Inflammatory macrophage treated with lipopolysaccharide for 4 hours (primary cell): ENCODE measurements around the gene SHC3.
A peak's percentile ranks its signal among the peaks of the same experiment; 100 is the strongest.
"Not testable (repeated sequence)": the region's sequence is repeated elsewhere in the genome, so short reads cannot be mapped to it uniquely, and the experiment has no call there.

ENCODE experiments used
- DNase-seq: peaks from one replicate; pipeline ENCODE4 v3.0.0-alpha.2; 2020

Gene SHC3, protein sequence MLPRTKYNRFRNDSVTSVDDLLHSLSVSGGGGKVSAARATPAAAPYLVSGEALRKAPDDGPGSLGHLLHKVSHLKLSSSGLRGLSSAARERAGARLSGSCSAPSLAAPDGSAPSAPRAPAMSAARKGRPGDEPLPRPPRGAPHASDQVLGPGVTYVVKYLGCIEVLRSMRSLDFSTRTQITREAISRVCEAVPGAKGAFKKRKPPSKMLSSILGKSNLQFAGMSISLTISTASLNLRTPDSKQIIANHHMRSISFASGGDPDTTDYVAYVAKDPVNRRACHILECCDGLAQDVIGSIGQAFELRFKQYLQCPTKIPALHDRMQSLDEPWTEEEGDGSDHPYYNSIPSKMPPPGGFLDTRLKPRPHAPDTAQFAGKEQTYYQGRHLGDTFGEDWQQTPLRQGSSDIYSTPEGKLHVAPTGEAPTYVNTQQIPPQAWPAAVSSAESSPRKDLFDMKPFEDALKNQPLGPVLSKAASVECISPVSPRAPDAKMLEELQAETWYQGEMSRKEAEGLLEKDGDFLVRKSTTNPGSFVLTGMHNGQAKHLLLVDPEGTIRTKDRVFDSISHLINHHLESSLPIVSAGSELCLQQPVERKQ

DNA sequence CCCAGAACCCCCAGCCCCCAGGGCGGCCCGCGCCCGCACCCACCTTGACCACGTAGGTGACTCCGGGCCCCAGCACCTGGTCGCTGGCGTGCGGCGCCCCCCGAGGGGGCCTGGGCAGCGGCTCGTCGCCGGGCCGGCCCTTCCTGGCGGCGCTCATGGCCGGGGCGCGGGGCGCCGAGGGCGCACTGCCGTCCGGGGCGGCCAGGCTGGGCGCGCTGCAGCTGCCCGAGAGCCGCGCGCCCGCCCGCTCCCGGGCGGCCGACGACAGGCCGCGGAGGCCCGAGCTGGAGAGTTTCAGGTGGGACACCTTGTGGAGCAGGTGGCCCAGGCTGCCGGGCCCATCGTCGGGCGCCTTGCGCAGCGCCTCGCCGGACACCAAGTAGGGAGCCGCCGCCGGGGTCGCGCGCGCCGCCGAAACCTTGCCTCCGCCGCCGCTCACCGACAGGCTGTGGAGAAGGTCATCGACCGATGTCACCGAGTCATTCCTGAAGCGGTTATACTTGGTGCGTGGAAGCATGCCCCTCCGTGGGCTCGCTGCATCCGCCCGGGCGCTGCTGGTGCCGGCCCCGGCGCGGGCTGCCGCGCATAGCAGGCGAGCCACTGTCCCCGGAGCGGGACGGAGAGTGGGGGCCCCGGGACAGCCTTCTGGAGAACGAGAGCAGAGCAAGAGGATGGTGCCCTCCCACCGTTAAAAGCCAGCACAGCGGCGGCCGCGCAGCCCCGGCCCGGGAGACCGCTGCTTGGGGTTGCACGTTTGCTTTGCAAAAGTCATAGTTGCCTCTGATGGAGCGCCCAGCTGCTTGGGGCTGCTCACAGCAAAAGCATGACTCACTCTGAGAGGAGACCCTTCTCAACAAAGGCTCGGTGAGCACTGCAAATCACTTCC is at the start of gene SHC3:
Gene SHC3 (minus strand): TSS at position 875 of the 886 bp plus-strand sequence. CDS start 358 bp downstream, at position 517.
- DNase-seq = no peak

DNA sequence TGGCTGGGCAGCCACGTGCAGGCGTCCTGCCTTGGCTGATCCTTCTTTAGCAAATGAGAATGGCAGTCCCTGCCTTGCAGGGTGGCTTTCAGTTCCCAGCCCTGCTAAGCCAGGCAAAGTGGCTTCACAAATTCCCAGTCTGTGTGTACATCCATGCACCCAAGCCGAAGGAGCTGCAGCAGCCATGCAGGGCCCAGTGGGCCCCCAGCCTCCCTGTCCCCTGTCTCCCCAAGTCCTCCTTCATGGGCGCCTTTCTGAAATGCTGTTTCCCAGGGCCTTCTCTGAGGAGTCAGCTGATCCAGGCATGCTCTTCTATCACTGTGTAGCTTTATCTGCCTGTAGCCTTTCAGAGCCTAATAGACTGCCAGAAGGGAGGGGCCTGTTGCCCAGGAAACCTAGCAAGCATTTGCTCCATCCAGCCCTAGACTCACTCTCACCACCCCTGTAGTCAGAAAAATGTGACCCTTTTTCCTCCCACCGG is 47.4 kb upstream of the SHC3 start:
- DNase-seq = no peak

DNA sequence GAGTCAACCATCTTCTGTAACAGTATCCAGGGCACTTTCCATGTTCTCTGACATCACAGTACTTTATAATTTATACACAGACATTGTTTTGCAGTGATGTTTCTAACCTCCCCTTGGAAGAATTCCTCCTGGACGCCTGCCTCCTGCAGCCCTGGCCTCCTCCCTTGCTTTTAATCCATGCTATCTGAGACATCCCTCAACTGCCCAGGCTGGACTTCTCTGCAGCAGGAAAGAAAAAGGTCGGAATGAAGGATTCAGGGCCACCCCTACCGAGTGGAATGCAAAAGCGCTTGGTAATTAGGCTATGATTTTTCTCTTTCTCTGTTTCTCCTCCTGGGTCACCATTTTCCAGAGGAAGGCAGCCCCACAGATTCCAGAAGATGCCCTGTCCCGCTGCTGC is 47.0 kb upstream of the SHC3 start:
- no peak for DNase-seq

DNA sequence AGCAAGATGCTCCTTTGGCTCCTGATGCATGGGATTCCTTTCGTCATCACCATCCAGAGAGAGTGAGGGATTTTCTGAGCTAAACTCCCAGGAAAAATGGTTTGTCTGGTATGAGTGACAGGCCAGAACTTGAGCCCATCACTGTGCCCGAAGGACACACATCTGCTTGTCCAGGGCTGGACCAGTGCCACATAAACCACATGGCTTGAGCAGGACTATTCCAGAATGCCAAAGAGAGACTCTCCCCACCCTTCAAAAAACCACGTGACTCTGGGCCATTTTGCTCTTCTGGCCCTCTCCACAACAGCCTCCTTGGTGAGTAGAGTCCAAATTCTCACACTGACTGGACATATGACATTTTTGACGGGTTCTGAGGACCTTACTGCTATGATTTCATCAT is 46.4 kb upstream of the SHC3 start:
- DNase-seq = no peak

DNA sequence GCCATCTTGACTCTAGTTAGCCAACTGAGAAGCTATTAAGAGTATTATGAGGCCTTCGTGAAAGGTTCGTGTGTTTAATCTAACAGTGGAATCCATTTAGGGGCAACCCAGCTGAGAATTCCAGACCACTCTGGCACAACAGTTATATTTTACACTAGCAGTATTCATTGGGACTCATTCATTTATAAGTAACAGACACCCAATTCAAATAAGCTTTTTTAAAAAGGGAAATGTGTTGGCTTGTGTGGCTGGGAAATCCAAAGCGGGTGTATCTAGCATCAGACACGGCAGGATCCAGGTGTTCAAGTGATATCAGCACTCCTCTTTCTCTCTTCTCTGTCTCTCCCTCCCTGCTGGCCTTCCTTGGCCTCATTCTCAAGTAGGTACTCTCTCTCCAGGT is 46.0 kb upstream of the SHC3 start:
- no peak for DNase-seq

DNA sequence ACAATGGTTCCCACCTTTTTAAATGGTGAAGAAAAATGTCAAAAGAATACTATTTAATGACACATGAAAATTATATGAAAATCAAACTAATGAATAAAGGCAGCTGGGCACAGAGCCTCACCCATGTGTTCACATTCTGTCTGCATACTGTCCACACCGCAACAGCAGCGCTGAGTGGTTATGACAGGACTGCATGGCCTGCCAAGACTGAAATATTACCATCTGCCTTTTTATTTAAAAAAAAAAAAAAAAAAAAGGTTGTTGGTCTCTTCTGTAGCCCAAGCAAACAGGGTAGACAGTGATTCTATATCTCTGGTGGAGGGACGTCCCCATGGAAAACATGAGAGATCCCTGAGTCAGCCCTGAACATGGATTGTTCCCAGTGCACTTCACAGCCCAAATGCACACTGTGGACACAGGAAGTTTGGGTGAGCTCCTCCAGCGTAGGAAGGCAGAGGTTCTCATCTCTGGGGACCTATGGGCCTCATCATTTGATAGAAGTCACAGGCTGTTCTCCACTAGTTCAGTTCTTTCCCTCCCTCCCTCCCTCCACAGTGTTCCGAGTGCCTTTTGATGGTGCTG is 44.9 kb upstream of the SHC3 start:
- no peak for DNase-seq

DNA sequence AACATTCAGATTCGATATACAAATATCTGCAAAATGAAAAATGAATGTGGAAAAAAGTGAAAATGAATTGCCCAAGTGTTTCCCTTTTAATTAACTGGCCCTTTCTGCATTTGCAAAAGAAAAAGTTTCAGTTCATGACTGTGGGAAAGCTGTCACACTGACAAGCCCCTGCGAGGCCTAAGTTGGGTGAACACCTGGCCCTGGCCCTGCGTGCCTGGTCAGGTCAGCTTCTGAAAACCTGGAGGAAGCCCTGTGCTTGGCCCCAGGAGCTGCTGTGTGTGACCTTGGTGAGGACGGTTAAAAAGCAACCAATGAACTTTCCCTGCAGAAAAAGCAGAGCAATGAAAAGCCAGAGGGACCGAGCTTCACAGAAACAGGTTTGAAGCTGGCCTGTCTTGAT is 41.0 kb upstream of the SHC3 start:
- no peak for DNase-seq

DNA sequence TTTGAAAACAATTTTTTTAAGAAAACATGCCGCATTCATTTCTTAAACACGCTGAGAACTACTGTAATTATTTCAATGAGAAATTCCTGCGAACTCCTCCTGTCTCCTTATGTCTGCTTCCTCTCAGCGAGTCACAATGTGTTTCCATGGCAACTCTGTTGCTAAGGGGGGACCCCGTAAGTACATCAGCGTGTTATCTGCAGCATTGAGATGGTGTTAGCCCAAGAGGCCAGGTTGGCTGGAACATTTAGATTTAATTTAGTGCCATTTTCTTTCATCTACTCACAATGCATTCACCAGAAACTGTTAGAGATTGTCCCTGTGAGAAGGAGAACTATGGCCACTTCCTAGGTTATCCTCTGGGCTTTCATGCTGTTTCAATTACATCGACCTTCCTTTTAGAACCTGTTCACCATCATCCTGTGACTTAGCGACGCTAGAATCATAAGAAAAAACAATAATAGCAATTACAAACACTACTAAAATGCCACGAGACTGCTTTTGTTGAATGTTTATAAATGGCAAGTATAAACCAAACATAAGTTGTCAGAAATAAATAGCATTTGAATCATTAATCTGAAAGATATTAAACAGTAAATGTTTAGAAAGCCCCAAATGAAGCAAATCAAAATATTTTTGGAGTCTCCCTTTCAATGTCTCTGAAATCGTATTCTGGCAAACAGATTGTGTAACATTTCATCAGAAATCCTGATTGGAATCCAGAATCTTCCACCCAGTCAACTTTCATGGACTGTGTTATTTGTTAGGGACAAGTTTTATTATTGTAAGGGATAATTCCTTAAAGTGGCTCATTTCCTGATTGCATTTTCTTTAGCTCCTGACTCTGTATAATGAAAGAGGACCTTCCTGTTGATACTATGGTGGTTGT is 39.7 kb upstream of the SHC3 start:
- DNase-seq = no peak

DNA sequence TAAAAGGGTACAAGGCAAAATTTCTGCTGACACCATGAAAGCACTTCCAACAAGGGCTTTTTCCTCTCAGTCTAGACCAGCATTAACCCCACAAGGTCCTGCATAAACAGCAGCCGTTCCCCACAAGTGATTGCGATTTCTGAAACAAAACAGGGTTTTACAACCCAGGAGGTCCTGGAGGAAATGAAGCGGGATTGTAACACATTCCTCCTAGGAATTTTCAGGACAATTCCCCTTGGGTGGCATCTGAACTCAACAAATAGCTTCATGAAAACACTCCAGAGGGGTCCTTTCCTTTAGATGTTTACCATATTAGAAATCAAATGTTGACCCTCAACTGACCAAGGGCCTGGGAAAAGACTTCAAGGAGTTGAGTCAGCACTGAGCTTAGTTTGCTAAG is 36.7 kb upstream of the SHC3 start:
- no peak for DNase-seq

DNA sequence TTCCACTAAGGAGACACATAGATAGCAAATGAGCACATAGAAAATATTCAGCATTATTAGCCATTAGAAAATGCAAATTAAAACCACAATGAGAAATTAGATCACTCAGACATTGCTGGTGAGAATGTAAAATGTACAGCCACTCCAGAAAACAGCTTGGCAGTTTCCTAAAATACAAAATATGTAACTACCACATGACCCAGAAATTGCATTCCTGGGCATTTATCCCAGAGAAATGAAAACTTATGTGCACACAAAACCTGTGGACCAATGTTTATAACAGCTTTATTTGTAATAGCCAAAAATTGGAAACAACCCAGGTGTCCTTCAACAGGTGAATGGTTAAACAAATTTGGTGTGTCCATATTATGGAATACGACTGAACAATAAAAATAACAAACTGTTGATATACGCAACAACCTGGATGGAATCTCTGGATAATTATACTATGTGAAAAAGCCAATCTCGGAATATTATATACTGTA is 34.8 kb upstream of the SHC3 start:
- no peak for DNase-seq

DNA sequence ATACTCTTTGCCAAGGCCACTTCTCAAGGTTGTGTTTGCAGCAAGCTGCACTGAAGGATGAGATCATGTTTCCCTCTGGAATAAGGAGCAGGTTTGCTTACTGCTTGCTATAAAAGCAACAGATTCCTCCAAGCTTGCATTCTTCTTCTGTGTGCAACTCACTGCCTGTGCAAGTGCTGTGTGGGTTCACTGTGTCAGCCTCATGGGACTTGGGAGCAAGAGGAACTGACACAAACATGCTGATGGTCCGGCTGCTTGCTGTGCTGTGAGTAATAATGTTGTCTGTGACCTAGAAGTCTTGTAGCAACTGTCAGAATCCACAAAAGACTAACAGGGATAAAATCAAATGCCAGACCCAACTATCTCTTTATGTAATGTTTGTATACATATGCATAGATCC is 33.6 kb upstream of the SHC3 start:
- DNase-seq = peak; percentile 58

DNA sequence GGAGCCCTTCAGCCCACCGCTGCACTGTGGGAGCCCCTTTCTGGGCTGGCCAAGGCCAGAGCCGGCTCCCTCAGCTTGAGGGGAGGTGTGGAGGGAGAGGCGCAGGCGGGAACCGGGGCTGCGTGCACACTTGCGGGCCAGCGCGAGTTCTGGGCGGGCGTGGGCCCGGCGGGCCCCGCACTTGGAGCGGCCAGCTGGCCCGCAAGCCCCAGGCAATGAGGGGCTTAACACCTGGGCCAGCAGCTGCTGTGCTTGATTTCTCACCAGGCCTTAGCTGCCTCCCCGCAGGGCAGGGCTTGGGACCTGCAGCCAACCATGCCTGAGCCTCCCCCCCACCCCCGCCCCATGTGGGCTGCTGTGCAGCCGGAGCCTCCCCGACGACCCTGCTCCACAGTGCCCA is 30.7 kb upstream of the SHC3 start:
- DNase-seq = not testable (repeated sequence)

DNA sequence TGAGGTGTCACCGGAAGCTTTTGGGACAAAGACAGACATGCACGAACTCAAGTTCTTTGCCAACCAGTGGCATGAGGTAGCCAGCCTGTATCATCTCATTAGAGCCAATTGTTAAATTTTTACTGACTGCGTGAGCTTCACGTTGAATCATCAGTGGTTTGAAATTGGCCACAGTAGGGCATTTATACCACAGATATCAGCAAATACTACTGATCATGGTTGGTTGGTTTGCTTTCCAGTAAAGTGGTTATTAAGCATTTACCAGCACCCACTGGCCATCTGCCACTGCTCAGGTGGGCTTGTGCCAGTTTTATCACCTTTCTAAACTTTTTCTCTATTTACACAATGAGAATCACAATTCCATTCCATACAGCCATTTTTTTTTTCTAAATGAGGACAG is 28.4 kb upstream of the SHC3 start:
- DNase-seq = no peak

DNA sequence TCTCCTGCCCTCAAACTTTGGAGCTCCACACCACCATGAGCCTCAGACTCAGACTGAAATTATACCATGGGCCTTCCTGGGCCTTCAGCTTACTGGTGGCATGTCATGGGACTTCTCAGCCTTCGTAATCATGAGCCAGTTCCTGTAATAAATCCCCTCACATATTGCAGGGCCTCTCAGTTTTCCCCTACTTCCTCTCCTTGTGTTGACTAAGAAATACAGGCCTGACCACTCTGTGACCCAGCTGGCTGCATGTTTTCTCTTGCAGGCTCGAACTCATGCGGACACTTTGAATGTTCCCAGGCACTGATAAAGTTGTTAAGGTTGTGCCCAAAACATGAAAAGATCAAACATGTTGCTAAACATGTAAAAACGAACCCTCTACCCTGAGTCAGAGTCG is 26.2 kb upstream of the SHC3 start:
- DNase-seq = peak; percentile 47

DNA sequence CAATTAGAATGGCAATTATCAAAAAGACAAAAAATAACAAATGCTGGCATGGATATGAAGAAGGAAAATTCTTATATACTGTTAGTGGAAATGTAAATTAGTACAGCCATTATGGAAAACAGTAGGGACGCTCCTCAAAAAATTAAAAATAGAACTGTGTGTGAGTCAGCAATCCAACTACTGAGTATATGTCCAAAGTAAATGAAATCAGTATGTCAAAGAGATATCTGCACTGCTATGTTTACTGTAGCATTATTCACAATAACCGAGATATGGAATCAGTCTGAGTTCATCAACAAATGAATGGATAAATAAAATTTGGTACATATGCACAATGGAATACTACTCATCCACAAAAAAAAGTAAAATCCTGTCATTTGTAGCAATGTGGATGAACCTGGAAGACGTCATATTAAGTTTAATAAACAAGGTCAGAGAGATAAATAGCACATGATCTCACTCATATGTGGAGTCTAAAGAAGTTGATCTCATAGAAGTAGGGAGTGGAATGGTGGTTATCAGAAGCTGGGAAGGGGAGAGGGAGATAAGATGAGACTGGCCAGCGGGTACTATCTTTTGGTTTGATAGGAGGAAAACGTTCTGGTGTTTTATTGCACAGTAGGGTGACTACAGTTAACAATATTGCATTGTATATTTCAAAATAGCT is 16.6 kb upstream of the SHC3 start:
- no peak for DNase-seq

DNA sequence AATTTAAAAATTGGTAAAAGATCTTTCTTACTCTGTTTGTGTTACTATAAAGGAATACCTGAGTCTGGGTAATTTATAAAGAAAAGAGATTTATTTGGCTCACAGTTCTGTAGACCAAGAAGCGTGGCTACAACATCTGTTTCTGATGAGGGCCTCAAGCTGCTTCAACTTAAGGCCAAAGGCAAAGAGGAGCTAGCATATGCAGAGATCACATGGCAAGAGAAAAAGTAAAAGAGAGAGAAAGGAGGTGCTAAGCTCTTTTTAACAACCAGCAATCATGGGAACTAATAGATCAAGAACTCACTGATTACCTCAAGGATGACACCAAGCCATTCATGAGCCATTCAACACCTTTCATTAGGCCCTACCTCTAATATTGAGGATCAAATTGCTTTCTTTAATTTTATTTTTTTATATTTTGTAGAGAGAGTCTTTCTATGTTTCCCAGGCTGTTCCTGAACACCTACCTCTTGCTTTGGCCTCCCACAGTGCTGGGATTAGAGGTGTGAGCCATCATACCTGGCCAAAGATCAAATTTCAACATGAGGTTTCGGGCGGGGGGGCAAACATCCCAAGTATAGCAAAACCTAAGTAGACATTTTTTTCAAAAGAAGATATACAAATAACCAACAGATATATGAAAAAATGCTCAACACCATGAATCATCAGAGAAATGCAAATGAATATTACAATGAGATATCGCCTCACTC is 16.0 kb upstream of the SHC3 start:
- DNase-seq = no peak

DNA sequence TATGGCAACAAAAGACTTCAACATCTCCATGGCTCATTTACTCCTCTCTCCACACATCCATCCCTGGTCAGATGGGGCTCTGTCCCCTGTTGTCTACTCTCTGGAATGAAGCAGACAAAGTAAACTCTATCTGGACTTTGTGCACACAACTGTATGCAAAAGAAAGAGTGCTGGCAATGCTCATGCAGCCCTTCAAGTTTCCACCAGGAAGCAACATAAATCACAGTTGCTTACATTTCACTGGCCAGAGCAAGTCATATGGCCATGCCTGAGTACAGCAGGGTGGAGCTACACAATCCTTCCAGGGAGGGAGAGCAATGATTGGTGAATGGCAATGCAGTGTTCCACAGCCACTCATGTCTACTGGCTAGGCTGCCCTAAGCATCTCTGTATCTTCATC is 12.4 kb upstream of the SHC3 start:
- DNase-seq = no peak

DNA sequence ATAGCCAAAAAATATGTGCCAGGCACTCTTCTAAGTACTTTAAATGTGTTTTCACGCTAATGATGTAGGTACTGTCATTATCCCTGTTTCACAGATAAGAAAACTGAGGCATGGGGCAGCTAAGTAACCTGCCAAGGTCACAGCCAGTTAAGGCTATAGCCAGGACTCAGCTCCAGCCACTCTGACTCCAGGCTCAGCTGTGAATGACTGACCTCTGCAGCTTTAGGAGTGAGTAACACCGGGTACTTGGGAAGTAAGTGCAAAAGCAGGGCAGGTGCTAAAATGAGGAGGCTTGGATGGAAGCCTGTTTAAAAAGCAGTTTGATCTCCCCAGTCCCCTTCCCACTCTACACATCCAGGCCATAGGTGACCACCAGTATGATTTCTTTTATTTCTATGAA is 10.6 kb upstream of the SHC3 start:
- no peak for DNase-seq

DNA sequence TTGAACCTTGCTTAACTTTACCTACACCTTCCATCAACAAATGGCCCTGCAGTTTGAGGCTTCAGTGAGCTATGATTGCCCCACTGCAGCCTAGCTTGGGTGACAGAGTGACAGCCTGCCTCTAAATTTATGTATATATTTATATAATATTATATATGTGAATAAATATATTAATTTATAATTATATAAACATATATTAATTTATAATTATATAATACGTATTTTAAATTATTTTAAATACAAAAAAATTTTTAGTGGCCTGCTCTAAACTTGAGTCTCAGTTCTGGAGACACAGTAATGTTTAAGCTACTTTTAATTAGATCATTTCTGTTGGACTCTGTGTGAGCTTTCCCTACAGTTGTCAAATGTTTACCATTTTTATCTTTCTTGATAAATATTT is 9.3 kb upstream of the SHC3 start:
- DNase-seq = no peak

DNA sequence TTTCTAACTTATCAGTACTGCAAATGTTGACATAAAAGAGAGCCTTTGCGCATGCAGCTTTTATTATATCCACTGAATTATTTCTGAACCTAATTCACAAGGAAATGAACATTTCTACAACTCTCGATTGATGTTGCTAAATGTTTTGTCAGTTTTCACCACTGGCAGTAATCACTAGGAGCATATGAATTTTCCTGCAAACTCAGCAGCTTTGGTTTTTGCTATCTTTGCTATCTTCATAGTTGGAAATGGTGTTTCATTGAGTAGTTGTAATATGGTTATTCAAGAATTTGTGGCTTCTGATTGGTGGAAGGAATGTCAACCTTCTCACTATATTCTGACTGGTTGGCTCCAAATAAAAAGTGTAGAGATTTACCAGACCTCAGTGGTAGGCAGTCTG is 8.9 kb upstream of the SHC3 start:
- no peak for DNase-seq

DNA sequence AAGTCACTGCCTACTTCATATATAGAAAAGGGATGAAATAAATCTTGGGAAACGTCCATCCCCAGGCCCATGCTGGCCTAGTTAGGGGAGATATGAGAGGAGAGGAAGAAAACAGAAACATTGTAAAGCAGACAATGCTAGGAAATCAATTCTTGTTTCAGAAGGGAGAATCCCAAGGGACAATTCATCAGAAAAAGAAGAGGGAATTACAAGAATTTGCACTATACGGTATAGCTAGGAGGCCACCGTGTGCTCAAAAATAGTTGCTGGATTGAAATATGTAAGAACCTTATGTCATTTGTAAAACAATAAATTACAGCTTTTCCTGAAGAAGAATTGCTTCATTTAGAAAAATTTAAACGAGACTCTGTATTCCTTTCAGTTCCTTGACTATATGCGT is 8.3 kb upstream of the SHC3 start:
- DNase-seq = no peak
